HEK293 (cell line): ENCODE results near the gene ZNF467.

ENCODE experiments used
- ZBTB1 ChIP-seq: fragments of 450-650 bp; formaldehyde crosslinking; IDR thresholded peaks from 2 replicates; pipeline ENCODE4 v1.5.1; 2016; ENCODE audit warnings: missing biosample characterization, missing genetic modification characterization
- ZFP3 ChIP-seq: fragments of 450-650 bp; formaldehyde crosslinking; IDR thresholded peaks from 2 replicates; pipeline ENCODE4 v1.5.1; 2016; ENCODE audit warnings: low read depth, missing biosample characterization, missing genetic modification characterization
- ZNF10 ChIP-seq: fragments of 450-650 bp; formaldehyde crosslinking; IDR thresholded peaks from 2 replicates; pipeline ENCODE4 v1.5.1; 2017; ENCODE audit warnings: missing biosample characterization, missing genetic modification characterization
- ZNF140 ChIP-seq: fragments of 450-650 bp; formaldehyde crosslinking; IDR thresholded peaks from 2 replicates; pipeline ENCODE4 v1.5.1; 2016; ENCODE audit warnings: missing biosample characterization, missing genetic modification characterization
- ZNF530 ChIP-seq: fragments of 450-650 bp; formaldehyde crosslinking; IDR thresholded peaks from 2 replicates; pipeline ENCODE4 v1.5.1; 2016; ENCODE audit warnings: low read depth, missing biosample characterization, missing genetic modification characterization
- ZNF549 ChIP-seq: fragments of 450-650 bp; IDR thresholded peaks from 2 replicates; pipeline ENCODE4 v1.5.1; 2018; ENCODE audit warnings: missing biosample characterization, missing genetic modification characterization, mild to moderate bottlenecking, inconsistent platforms, moderate library complexity
- ZNF626 ChIP-seq: fragments of 450-650 bp; sonication (Bioruptor Pico); formaldehyde crosslinking; IDR thresholded peaks from 2 replicates; pipeline ENCODE4 v1.5.1; 2018; ENCODE audit warnings: missing biosample characterization, missing genetic modification characterization, inconsistent platforms
- ZNF670 ChIP-seq: fragments of 450-650 bp; formaldehyde crosslinking; IDR thresholded peaks from 2 replicates; pipeline ENCODE4 v1.5.1; 2016; ENCODE audit warnings: missing biosample characterization, missing genetic modification characterization, low read depth
- TF ChIP-seq, protein P1 (sequence below): fragments of 450-650 bp; formaldehyde crosslinking; IDR thresholded peaks from 2 replicates; pipeline ENCODE4 v1.5.1; 2016; ENCODE audit warnings: missing biosample characterization, missing genetic modification characterization
- TF ChIP-seq, protein P2 (sequence below): fragments of 450-650 bp; formaldehyde crosslinking; IDR thresholded peaks from 2 replicates; pipeline ENCODE4; 2016; ENCODE audit warnings: missing biosample characterization, missing genetic modification characterization

DNA sequence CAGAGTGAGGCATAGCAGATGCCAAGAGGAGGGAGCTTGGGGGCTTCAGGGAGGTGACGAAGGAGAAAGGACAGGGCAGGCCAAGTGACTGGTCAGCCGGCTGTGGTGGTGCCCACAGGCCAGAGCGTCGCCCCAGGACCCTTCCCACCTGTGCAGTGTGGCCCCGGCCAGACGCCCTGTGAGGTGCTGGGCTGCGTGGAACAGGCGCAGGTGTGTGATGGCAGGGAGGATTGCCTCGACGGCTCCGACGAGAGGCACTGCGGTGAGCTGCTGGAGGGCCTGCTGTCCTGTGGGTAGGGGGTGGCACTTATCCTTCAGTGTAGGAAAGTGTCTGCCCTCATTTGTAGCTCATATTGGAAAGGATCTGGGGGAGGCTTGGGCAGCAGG, 26.8 kb upstream of the ZNF467 start:
- TF ChIP-seq, protein P1, sequence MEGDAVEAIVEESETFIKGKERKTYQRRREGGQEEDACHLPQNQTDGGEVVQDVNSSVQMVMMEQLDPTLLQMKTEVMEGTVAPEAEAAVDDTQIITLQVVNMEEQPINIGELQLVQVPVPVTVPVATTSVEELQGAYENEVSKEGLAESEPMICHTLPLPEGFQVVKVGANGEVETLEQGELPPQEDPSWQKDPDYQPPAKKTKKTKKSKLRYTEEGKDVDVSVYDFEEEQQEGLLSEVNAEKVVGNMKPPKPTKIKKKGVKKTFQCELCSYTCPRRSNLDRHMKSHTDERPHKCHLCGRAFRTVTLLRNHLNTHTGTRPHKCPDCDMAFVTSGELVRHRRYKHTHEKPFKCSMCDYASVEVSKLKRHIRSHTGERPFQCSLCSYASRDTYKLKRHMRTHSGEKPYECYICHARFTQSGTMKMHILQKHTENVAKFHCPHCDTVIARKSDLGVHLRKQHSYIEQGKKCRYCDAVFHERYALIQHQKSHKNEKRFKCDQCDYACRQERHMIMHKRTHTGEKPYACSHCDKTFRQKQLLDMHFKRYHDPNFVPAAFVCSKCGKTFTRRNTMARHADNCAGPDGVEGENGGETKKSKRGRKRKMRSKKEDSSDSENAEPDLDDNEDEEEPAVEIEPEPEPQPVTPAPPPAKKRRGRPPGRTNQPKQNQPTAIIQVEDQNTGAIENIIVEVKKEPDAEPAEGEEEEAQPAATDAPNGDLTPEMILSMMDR = no peak
- TF ChIP-seq ZNF530 (tag by site-specific recombination) (no peak), ZFP3 (no peak), ZNF626 (tag by site-specific recombination) (no peak), ZNF549 (tag by site-specific recombination) (no peak), ZNF140 (tag by site-specific recombination) (no peak), ZNF10 (tag by site-specific recombination) (no peak), ZNF670 (tag by site-specific recombination) (no peak), ZBTB1 (tag by site-specific recombination) (no peak)
- TF ChIP-seq, protein P2, sequence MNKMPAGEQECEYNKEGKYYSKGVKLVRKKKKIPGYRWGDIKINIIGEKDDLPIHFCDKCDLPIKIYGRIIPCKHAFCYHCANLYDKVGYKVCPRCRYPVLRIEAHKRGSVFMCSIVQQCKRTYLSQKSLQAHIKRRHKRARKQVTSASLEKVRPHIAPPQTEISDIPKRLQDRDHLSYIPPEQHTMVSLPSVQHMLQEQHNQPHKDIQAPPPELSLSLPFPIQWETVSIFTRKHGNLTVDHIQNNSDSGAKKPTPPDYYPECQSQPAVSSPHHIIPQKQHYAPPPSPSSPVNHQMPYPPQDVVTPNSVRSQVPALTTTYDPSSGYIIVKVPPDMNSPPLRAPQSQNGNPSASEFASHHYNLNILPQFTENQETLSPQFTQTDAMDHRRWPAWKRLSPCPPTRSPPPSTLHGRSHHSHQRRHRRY = no peak
